ENCODE data around the gene CASQ1.

DNA sequence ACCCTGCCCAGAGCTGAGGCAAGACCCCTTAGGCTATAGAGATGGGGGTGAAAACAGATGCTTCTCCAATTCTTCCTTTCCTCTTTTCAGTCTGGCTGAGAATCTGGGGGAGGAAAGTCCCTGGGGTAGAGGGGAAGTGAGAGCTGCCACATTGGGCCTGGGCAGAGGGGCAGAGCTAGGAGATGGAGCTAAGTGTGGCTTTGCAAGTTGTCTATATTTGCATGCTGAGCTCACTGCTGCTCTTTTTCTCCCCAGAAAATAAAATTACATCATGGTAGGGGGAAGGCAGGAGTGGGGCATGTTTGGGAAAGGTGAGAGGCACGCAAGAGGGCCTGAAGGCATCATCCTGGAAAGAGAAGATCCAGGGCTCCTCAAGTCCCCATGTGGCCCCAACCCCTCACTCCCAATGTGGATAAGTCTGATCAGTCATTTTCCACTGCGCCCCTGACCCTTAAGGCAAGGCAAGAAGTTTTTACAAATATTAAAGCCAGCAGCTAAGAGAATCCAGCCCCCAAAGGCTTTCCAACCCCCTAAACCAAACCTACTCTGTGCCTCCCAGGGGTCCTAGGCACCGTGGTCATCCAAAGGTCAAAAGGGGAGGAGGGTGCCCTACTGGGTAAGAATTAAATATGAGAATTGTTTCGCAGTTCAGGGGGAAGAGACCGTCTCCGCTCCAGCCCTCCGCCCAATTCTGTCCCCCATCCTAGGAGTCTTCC lies 14.3 kb downstream of the CASQ1 start:
- TF ChIP-seq POLR2AphosphoS5 (IDR thresholded peaks at IDR 0.05; ENCODE audit: low read depth, low read length) (no peak), POLR2A (IDR thresholded peaks at IDR 0.05; ENCODE audit: low read depth, low read length) (no peak; the same call in 1 of the 2 replicates), SPI1 (IDR thresholded peaks at IDR 0.05; ENCODE audit: low read depth, low read length) (peak; percentile 95), PAX5 (IDR thresholded peaks at IDR 0.05; ENCODE audit: insufficient read depth, low read length, severe bottlenecking) (no peak), TAF1 (IDR thresholded peaks at IDR 0.05; ENCODE audit: low read depth, low read length) (no peak), POU2F2 (IDR thresholded peaks at IDR 0.05; ENCODE audit: low read depth, low read length) (no peak; the same call in 1 of the 2 replicates)
